H1 (cell line): ENCODE measurements around the gene ZNF140. TPM values are rescaled to one million over a fixed set of nuclear protein-coding genes. Genes with fewer than 3 reads are reported as not detected.

ENCODE experiments used
- CTCF ChIA-PET: fragments of 300-600 bp; sonication (Branson Sonifier 250); formaldehyde crosslinking; loops from one replicate; lab custom pipeline; 2021; ENCODE audit not compliant: partially characterized antibody; lab: Charles Lee
- POLR2A ChIA-PET: fragments of 300-600 bp; sonication (Branson Sonifier 250); formaldehyde crosslinking; loops from one replicate; lab custom pipeline; 2021; ENCODE audit warnings: inconsistent platforms; ENCODE audit not compliant: partially characterized antibody; lab: Charles Lee
- DNase-seq, 2 experiments: peaks; one replicate each; pipeline versions ENCODE4 v3.0.0 to v3.0.0-alpha.2; 2010 to 2022; ENCODE audit warnings: low spot score in 2 of 2, low read depth in 1 of 2, mixed read lengths in 1 of 2
- FAIRE-seq: peaks from 2 replicates; lab custom pipeline; 2011; peaks lifted over from hg19 to GRCh38; lab: Jason Lieb, UNC
- H2AFZ ChIP-seq: 2 replicates; pipeline ENCODE4 v1.8.1; 2012; ENCODE audit warnings: low read length, inconsistent platforms
- H2AK5ac ChIP-seq: 2 replicates; pipeline ENCODE4 v1.6.1; 2013; ENCODE audit warnings: low read depth, low read length
- H2BK120ac ChIP-seq: replicated peaks from 2 replicates; pipeline ENCODE3; 2013; ENCODE audit warnings: low read depth, low read length, inconsistent platforms
- H2BK12ac ChIP-seq: 2 replicates; pipeline ENCODE4 v1.6.1; 2013; ENCODE audit warnings: low read depth, low read length
- H2BK15ac ChIP-seq: 2 replicates; pipeline ENCODE4 v1.6.1; 2013; ENCODE audit warnings: low read length
- H2BK20ac ChIP-seq: 2 replicates; pipeline ENCODE4 v1.6.1; 2013; ENCODE audit warnings: low read length
- H2BK5ac ChIP-seq: 2 replicates; pipeline ENCODE4 v1.6.1; 2013; ENCODE audit warnings: low read depth, low read length
- H3K14ac ChIP-seq: 2 replicates; pipeline ENCODE4 v1.6.1; 2013; ENCODE audit warnings: inconsistent platforms; ENCODE audit not compliant: insufficient read length
- H3K18ac ChIP-seq: 2 replicates; pipeline ENCODE4 v1.6.1; 2013; ENCODE audit warnings: low read length; ENCODE audit errors: extremely low read depth
- H3K23ac ChIP-seq: 2 replicates; pipeline ENCODE4 v1.6.1; 2013; ENCODE audit warnings: inconsistent platforms; ENCODE audit not compliant: insufficient read length
- H3K23me2 ChIP-seq: 2 replicates; pipeline ENCODE4 v1.6.1; 2013; ENCODE audit warnings: low read depth, low read length
- H3K27ac ChIP-seq: 2 replicates; pipeline ENCODE4 v1.6.1; 2011; ENCODE audit warnings: low read depth, low read length, inconsistent platforms
- H3K27me3 ChIP-seq, 4 experiments: replicated peaks in 1 of 4; 1 replicate in 1 of 4; 2 replicates in 3 of 4; pipeline versions ENCODE4 v1.6.1 to v1.8.1; 2011 to 2013; ENCODE audit warnings: low read length in 3 of 4, mild to moderate bottlenecking in 3 of 4, inconsistent platforms in 2 of 4, mixed read lengths in 2 of 4, moderate library complexity in 1 of 4; ENCODE audit not compliant: control insufficient read depth in 3 of 4, insufficient read depth in 3 of 4; ENCODE audit errors: extremely low read depth in 1 of 4
- H3K36me3 ChIP-seq, 4 experiments: 2 replicates each; pipeline versions ENCODE4 v1.6.1 to v1.8.1; 2011 to 2013; ENCODE audit warnings: mild to moderate bottlenecking in 4 of 4, low read length in 3 of 4, moderate library complexity in 2 of 4, control low read depth in 1 of 4, inconsistent platforms in 1 of 4; ENCODE audit not compliant: insufficient read depth in 4 of 4, control insufficient read depth in 2 of 4
- H3K4ac ChIP-seq: replicated peaks from 2 replicates; pipeline ENCODE3; 2013; ENCODE audit warnings: low read length, low read depth, mixed read lengths, inconsistent platforms; ENCODE audit not compliant: insufficient read length
- H3K4me1 ChIP-seq, 4 experiments: replicated peaks in 1 of 4; 1 replicate in 1 of 4; 2 replicates in 3 of 4; pipeline versions ENCODE4 v1.6.1 to v1.8.1; 2011 to 2013; ENCODE audit warnings: low read length in 3 of 4, inconsistent platforms in 2 of 4, mixed read lengths in 1 of 4; ENCODE audit not compliant: insufficient read depth in 4 of 4, control insufficient read depth in 3 of 4
- H3K4me2 ChIP-seq, 2 experiments: 2 replicates each; pipeline versions ENCODE4 v1.6.1 to v1.8.1; 2011 to 2013; ENCODE audit warnings: low read depth in 2 of 2, low read length in 2 of 2, control low read depth in 1 of 2, inconsistent platforms in 1 of 2, mild to moderate bottlenecking in 1 of 2; ENCODE audit not compliant: insufficient read depth in 1 of 2
- H3K4me3 ChIP-seq, 4 experiments: fragments of 200-600, 300-600 bp in 1 of 4; sonication (generic), shearing (Covaris generic), sonication (Bioruptor Twin) in 1 of 4; 2 replicates each; pipeline versions ENCODE4 v1.5.1 to v1.8.1; 2011 to 2016; ENCODE audit warnings: low read length in 4 of 4, low read depth in 3 of 4, control low read depth in 2 of 4, inconsistent platforms in 2 of 4, mild to moderate bottlenecking in 2 of 4, mixed read lengths in 1 of 4, moderate library complexity in 1 of 4; ENCODE audit not compliant: insufficient read depth in 2 of 4; ENCODE audit errors: extremely low read depth in 1 of 4
- H3K56ac ChIP-seq: replicated peaks from 2 replicates; pipeline ENCODE3; 2013; ENCODE audit warnings: low read depth, mild to moderate bottlenecking, mixed read lengths, low read length, inconsistent platforms; ENCODE audit not compliant: insufficient read length
- H3K79me1 ChIP-seq: 2 replicates; pipeline ENCODE4 v1.6.1; 2013; ENCODE audit warnings: low read depth, low read length, control low read depth
- H3K79me2 ChIP-seq, 2 experiments: 2 replicates each; pipeline versions ENCODE4 v1.6.1 to v1.8.1; 2012 to 2013; ENCODE audit warnings: low read length in 2 of 2, mild to moderate bottlenecking in 2 of 2, inconsistent platforms in 1 of 2; ENCODE audit not compliant: insufficient read depth in 2 of 2, control insufficient read depth in 1 of 2
- H3K9ac ChIP-seq, 4 experiments: replicated peaks in 1 of 4; 1 replicate in 1 of 4; 2 replicates in 3 of 4; pipeline versions ENCODE4 v1.6.1 to v1.8.1; 2011 to 2013; ENCODE audit warnings: low read depth in 3 of 4, low read length in 3 of 4, control low read depth in 2 of 4, mild to moderate bottlenecking in 2 of 4, moderate library complexity in 2 of 4, inconsistent platforms in 1 of 4; ENCODE audit errors: extremely low read depth in 1 of 4
- H3K9me3 ChIP-seq, 2 experiments: 2 replicates each; pipeline versions ENCODE4 v1.6.1 to v1.8.1; 2012 to 2013; ENCODE audit warnings: mild to moderate bottlenecking in 2 of 2, moderate library complexity in 2 of 2, control low read depth in 1 of 2, inconsistent platforms in 1 of 2, low read depth in 1 of 2, low read length in 1 of 2, mixed read lengths in 1 of 2; ENCODE audit not compliant: insufficient read depth in 2 of 2
- H4K20me1 ChIP-seq, 2 experiments: replicated peaks in 1 of 2; 2 replicates each; pipeline versions ENCODE3 to v1.8.1; 2011 to 2013; ENCODE audit warnings: inconsistent platforms in 2 of 2, low read length in 2 of 2, mild to moderate bottlenecking in 1 of 2; ENCODE audit not compliant: insufficient read depth in 2 of 2, control insufficient read depth in 1 of 2
- H4K5ac ChIP-seq: 2 replicates; pipeline ENCODE4 v1.6.1; 2013; ENCODE audit warnings: low read length, low read depth, mixed read lengths, inconsistent platforms; ENCODE audit not compliant: insufficient read length
- H4K8ac ChIP-seq: 2 replicates; pipeline ENCODE4 v1.8.0; 2013; ENCODE audit warnings: mild to moderate bottlenecking, moderate library complexity, low read length, inconsistent platforms; ENCODE audit not compliant: insufficient read depth; ENCODE audit errors: extremely low read depth
- H4K91ac ChIP-seq: replicated peaks from 2 replicates; pipeline ENCODE3; 2013; ENCODE audit warnings: low read length, mixed read lengths, inconsistent platforms; ENCODE audit not compliant: insufficient read length
- KDM1A ChIP-seq: fragments of 200-600, 300-600 bp; sonication (generic); IDR thresholded peaks from 2 replicates; pipeline ENCODE4 v1.7.1; 2016; ENCODE audit warnings: mild to moderate bottlenecking, low read length, borderline replicate concordance
- TAF7 ChIP-seq: optimal IDR thresholded peaks from 2 replicates; pipeline ENCODE3; 2011; ENCODE audit warnings: low read depth, mild to moderate bottlenecking, inconsistent platforms, low read length, moderate library complexity, borderline replicate concordance
- WGBS, 2 experiments: shearing (Covaris generic) in 1 of 2; methylation state at CpG; one replicate each; pipeline versions ENCODE4 v1.1.6 to v1.1.7; 2013 to 2015; ENCODE audit warnings: low lambda C conversion rate in 2 of 2, mixed read lengths in 2 of 2, inconsistent platforms in 1 of 2, low coverage in 1 of 2, missing lambda C conversion rate in 1 of 2; ENCODE audit not compliant: insufficient replicate concordance in 2 of 2, insufficient coverage in 1 of 2, insufficient read length in 1 of 2; ENCODE audit errors: extremely low coverage in 1 of 2, missing lambda C conversion rate in 1 of 2; 5-methylcytosine and 5-hydroxymethylcytosine counted together
- polyA plus RNA-seq, 7 experiments: library from polyadenylated mRNA; depleted of rRNA in 3 of 7; stranded (reverse) in 5 of 7; unstranded in 2 of 7; fragments of >200 nt in 5 of 7; fragments of 200-250 nt in 2 of 7; gene quantifications; 1 replicate in 5 of 7; 2 replicates in 1 of 7; 4 replicates in 1 of 7; pipeline versions ENCODE4 v1.2.1 to v1.2.3, GENCODE V29; 2011 to 2013; ENCODE audit warnings: missing spikeins in 2 of 7, mixed read lengths in 2 of 7
- total RNA-seq: library from RNA; stranded (reverse); fragmentation: NEBNext Ultra II Directional; extraction: Animal tissue kit (Norgen Biotek cat#: 25700); gene quantifications from 2 replicates; pipeline ENCODE4 v1.2.1, GENCODE V29; 2021

ZNF140 gene
- total and polyA plus RNA-seq, 2 of the 8 experiments (the other 6 are each of a cell fraction or from before 2014, with no cell fraction given): 7.5 to 14.3 TPM

- no peak for DNase-seq
- no peak overlapping the region for H3K9ac ChIP-seq
- H2BK20ac ChIP-seq: no peak overlapping the region
- H3K4me2 ChIP-seq: no peak overlapping the region
- no peak overlapping the region for H2AFZ ChIP-seq
- H2BK5ac ChIP-seq: no peak overlapping the region
- H3K79me1 ChIP-seq: no peaks in the 10 kb centered on the region
- no peaks in the 10 kb centered on the region for H3K79me2 ChIP-seq
- H3K56ac ChIP-seq: no peak overlapping the region
- H4K91ac ChIP-seq: no peak overlapping the region
- H3K4me3 ChIP-seq: no peak overlapping the region; a peak in 2 of 8 replicates
- peak; percentile 22 for TF ChIP-seq TAF7
- no peak for TF ChIP-seq KDM1A
- TF ChIP-seq, all 59 proteins: peak for 1
- FAIRE-seq: peak; percentile 55
- H4K8ac ChIP-seq: no peak overlapping the region
- no peak overlapping the region for H4K5ac ChIP-seq
- H3K4me1 ChIP-seq: no peaks in the 10 kb centered on the region
- H2BK12ac ChIP-seq: no peak overlapping the region
- H3K18ac ChIP-seq: no peak overlapping the region
- ChIA-PET POLR2A (interaction anchor here (1.4 to 3.6 kb wide), 8 partner anchors 9 to 124 kb away, joined by 4 to 26 read pairs (median 6); partner anchors contain the start of genes ZNF10, ZNF26, ZNF268 and ZNF891), CTCF (no interaction called here)
- no peaks in the 10 kb centered on the region for H3K23me2 ChIP-seq
- H3K27me3 ChIP-seq: no peaks in the 10 kb centered on the region
- no peak overlapping the region for H3K23ac ChIP-seq
- no peak overlapping the region for H3K4ac ChIP-seq
- no peaks in the 10 kb centered on the region for H4K20me1 ChIP-seq
- H2BK120ac ChIP-seq: no peak overlapping the region
- no peak overlapping the region for H3K14ac ChIP-seq
- no peak overlapping the region for H2AK5ac ChIP-seq
- peaks cover 15 to 74% (median 47%) of the 10 kb centered on the region in 4 experiments for H3K36me3 ChIP-seq
- WGBS, 2 experiments: 93% methylated on average over 5 of the region's 5 CpGs; no CpG with 5 or more reads in 1 of the 2 experiments
- H3K27ac ChIP-seq: no peak overlapping the region
- H2BK15ac ChIP-seq: no peak overlapping the region
- H3K9me3 ChIP-seq: peaks cover 83 to 85% of the 10 kb centered on the region in 2 experiments
Observed at GRCh38 chr12:133057446-133057845, 23.3 kb upstream of the ZNF140 start.
